Uterus (tissue), 4 donors: ENCODE results near the gene NTN5. TPM values are rescaled to one million over a fixed set of nuclear protein-coding genes. Genes with fewer than 3 reads are reported as not detected.

Experiments used
- DNase-seq, 2 donors: peaks; one replicate each; pipeline ENCODE4 v3.0.0-alpha.2; 2019 to 2020
- H3K27ac ChIP-seq, 2 donors: fragments of 200-600 bp; sonication (generic); 1 replicate in 1 of 2; 2 replicates in 1 of 2; pipeline ENCODE4 v1.5.1; 2016 to 2018
- H3K27me3 ChIP-seq, 2 donors: fragments of 200-600 bp; sonication (generic); one replicate each; pipeline ENCODE4 v1.5.1; 2018 to 2019; ENCODE audit warnings: control low read depth in 1 of 2
- H3K36me3 ChIP-seq, 2 donors: fragments of 200-600 bp; sonication (generic); one replicate each; pipeline ENCODE4 v1.5.1; 2019; ENCODE audit warnings: control low read depth in 1 of 2
- H3K4me1 ChIP-seq, 2 donors: fragments of 200-600 bp; sonication (generic); one replicate each; pipeline ENCODE4 v1.5.1; 2018 to 2019; ENCODE audit warnings: control low read depth in 1 of 2
- H3K4me3 ChIP-seq, 2 donors: fragments of 200-600 bp; sonication (generic); 1 replicate in 1 of 2; 2 replicates in 1 of 2; pipeline ENCODE4 v1.5.1; 2018 to 2019; ENCODE audit warnings: mild to moderate bottlenecking in 1 of 2
- H3K9me3 ChIP-seq, 2 donors: fragments of 200-600 bp; sonication (generic); one replicate each; pipeline ENCODE4 v1.5.1; 2019; ENCODE audit warnings: control low read depth in 1 of 2
- POLR2A ChIP-seq, 2 donors: fragments of 450-650 bp; IDR thresholded peaks; one replicate each; pipeline ENCODE4 v1.6.1; 2016; ENCODE audit warnings: antibody characterized with exemption in 2 of 2, mild to moderate bottlenecking in 1 of 2, moderate library complexity in 1 of 2
- intact Hi-C: fragments of 100-400 bp; cut with DNase I; formaldehyde crosslinking; loops from one replicate; pipeline ENCODE4 v1.15.1; 2023; ENCODE audit warnings: low total_unique reads
- total RNA-seq, 4 donors: library from RNA; depleted of rRNA in 3 of 4; stranded (reverse); fragments of >200 nt in 3 of 4; gene quantifications; one replicate each; pipeline versions ENCODE4 v1.1.0 to v1.2.4, GENCODE V29; 2014 to 2023
- TF ChIP-seq, protein P1 (sequence below), 4 experiments: fragments of 200-600 bp in 2 of 4; fragments of 450-650 bp in 2 of 4; sonication (generic) in 2 of 4; IDR thresholded peaks; one replicate each; pipeline ENCODE4 v1.5.1; 2016 to 2019; ENCODE audit warnings: antibody characterized with exemption in 4 of 4, mild to moderate bottlenecking in 2 of 4, moderate library complexity in 1 of 4
- donor health status: DM: yes; HTN: yes; CAD: no.

The NTN5 gene
- total RNA-seq, 4 donors from 2014 or later: 1.1 to 4.1 TPM; not detected in 2

GRCh38 chr19:48646722-48647216, 26.0 kb downstream of the NTN5 start:
- DNase-seq: no peak
- peak overlapping the region; percentile 97 to 99 for H3K27ac ChIP-seq

DNA sequence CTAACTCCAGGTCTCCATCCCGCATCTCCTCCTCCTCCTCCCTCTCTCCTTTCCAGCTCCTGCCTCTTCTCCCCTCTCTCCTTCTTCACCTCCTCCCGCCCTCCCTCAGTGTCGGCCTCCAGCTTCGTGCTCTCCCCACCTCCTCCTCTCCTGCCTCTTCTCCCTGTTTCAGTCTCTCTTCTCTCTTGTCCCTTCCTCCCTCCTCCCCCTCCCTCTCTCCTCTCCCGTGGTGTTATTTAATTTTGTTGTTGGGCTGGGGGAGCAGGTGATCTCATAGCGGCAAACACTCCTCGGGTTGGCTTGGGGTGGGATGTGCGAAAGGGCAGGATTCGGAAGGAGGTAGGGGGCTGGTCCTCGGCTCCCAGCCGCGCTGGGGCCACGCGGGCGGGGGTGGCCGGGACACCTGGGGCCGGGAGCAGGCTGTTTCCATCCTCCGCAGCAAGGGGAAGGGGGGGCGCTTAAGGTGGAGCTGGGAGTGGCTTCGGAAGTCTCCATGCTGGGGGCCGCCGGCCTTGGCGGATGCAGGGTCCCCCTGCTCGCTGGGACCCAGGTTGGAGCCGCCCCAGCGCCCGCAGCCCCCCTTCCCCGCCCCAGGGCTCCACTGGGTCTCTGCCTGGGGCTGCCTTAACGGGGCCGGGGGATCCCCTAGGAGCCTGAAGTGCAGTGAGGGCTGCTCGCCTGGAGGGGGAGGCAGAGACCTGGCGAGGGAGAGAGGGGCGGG, 26.7 kb downstream of the NTN5 start, which contains the start of gene CA11:
Gene CA11 (minus strand): TSS at position 187 of the 721 bp plus-strand sequence. CDS start 555 bp downstream, outside the sequence.
- Histone ChIP-seq H3K27ac (peak within 1 kb of the TSS; percentile 97 to 99), H3K9me3 (no peaks in the 10 kb centered on the region), H3K4me3 (peak within 1 kb of the TSS; percentile 51 to 77), H3K27me3 (no peaks in the 10 kb centered on the region), H3K36me3 (no peaks in the 10 kb centered on the region), H3K4me1 (peaks cover 0 to 6% of the 10 kb centered on the region in 2 donors)
- intact Hi-C loops: loop anchor here (10.0 kb wide), 1 partner anchor 309 kb away; the partner anchor contains the start of gene BAX
- DNase-seq: peak; percentile 92 to 93
- peak; percentile 20 to 59 for TF ChIP-seq POLR2A (IDR thresholded peaks at IDR 0.05)
- TF ChIP-seq, protein P1, sequence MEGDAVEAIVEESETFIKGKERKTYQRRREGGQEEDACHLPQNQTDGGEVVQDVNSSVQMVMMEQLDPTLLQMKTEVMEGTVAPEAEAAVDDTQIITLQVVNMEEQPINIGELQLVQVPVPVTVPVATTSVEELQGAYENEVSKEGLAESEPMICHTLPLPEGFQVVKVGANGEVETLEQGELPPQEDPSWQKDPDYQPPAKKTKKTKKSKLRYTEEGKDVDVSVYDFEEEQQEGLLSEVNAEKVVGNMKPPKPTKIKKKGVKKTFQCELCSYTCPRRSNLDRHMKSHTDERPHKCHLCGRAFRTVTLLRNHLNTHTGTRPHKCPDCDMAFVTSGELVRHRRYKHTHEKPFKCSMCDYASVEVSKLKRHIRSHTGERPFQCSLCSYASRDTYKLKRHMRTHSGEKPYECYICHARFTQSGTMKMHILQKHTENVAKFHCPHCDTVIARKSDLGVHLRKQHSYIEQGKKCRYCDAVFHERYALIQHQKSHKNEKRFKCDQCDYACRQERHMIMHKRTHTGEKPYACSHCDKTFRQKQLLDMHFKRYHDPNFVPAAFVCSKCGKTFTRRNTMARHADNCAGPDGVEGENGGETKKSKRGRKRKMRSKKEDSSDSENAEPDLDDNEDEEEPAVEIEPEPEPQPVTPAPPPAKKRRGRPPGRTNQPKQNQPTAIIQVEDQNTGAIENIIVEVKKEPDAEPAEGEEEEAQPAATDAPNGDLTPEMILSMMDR (IDR thresholded peaks at IDR 0.05): peak; percentile 91 to 98 (median 94)

More at GRCh38 chr19:48646722-48647216, 26.0 kb downstream of the NTN5 start:
- Histone ChIP-seq H3K36me3 (no peaks in the 10 kb centered on the region), H3K27me3 (no peaks in the 10 kb centered on the region), H3K4me3 (peak overlapping the region in 1 of 2 donors; percentile 51), H3K9me3 (no peaks in the 10 kb centered on the region), H3K4me1 (peaks cover 0 to 6% of the 10 kb centered on the region in 2 donors)
- TF ChIP-seq, protein P1 (IDR thresholded peaks at IDR 0.05): no peak
- no peak for TF ChIP-seq POLR2A (IDR thresholded peaks at IDR 0.05)
- intact Hi-C loops: loop anchor here (10.0 kb wide), 1 partner anchor 308 kb away; the partner anchor contains the start of gene BAX

DNA sequence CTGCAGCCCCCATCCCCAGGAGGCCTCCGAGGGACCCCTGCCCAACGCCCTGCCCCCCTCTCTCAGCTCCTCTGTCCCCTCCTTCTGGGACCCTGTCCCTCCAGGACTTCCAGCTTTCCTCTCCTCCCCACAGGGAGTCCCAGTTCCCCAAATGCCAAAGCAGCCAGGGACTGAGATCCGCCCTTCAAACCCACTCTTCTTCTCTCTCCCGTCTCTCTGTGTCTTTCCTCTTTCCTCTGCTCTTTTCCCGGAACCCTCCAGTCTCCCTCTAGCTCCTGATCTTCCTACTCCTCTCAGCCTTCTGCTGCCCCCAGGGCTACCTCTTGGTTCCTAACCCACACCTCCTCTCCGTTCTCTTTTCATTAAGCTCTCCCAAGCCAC, 27.2 kb downstream of the NTN5 start:
- peaks cover 0 to 6% of the 10 kb centered on the region in 2 donors for H3K4me1 ChIP-seq
- no peaks in the 10 kb centered on the region for H3K27me3 ChIP-seq
- H3K27ac ChIP-seq: peak overlapping the region; percentile 97 to 99
- H3K36me3 ChIP-seq: no peaks in the 10 kb centered on the region
- no peaks in the 10 kb centered on the region for H3K9me3 ChIP-seq
- intact Hi-C loops: loop anchor here (10.0 kb wide), 1 partner anchor 309 kb away; the partner anchor contains the start of gene BAX
- DNase-seq: no peak
- H3K4me3 ChIP-seq: peak overlapping the region; percentile 51 to 77
- no peak for TF ChIP-seq POLR2A (IDR thresholded peaks at IDR 0.05)
- TF ChIP-seq, protein P1 (IDR thresholded peaks at IDR 0.05): no peak

GRCh38 chr19:48644839-48645619, 27.8 kb downstream of the NTN5 start:
- peak; percentile 37 to 65 for TF ChIP-seq POLR2A (IDR thresholded peaks at IDR 0.05)
- TF ChIP-seq, protein P1 (IDR thresholded peaks at IDR 0.05): peak in 1 of 4 experiments; percentile 5
- Histone ChIP-seq H3K27ac (peak overlapping the region; percentile 97 to 99), H3K36me3 (no peaks in the 10 kb centered on the region), H3K4me3 (peak overlapping the region; percentile 51 to 77), H3K27me3 (no peaks in the 10 kb centered on the region), H3K9me3 (no peaks in the 10 kb centered on the region), H3K4me1 (peaks cover 0 to 6% of the 10 kb centered on the region in 2 donors)
- DNase-seq: peak; percentile 79 to 89
- intact Hi-C loops: loop anchor here (10.0 kb wide), 1 partner anchor 310 kb away; the partner anchor contains the start of gene BAX
